Activated naive CD4-positive, alpha-beta T cell treated with anti-CD3 and anti-CD28 coated beads, Interleukin-2, amount 10 ng/mL, durations not matched to agents 5 hours and 36 hours (primary cell): ENCODE data around the gene DYRK2. TPM values are rescaled to one million over a fixed set of nuclear protein-coding genes. Genes with fewer than 3 reads are reported as not detected.

Experiments
- total RNA-seq, 2 experiments: library from RNA; stranded (reverse); gene quantifications; one replicate each; pipeline ENCODE4 v1.2.3, GENCODE V29; 2021

Gene DYRK2
- 10 to 100 TPM; 89.5 to 96.2 TPM for total RNA-seq

DNA sequence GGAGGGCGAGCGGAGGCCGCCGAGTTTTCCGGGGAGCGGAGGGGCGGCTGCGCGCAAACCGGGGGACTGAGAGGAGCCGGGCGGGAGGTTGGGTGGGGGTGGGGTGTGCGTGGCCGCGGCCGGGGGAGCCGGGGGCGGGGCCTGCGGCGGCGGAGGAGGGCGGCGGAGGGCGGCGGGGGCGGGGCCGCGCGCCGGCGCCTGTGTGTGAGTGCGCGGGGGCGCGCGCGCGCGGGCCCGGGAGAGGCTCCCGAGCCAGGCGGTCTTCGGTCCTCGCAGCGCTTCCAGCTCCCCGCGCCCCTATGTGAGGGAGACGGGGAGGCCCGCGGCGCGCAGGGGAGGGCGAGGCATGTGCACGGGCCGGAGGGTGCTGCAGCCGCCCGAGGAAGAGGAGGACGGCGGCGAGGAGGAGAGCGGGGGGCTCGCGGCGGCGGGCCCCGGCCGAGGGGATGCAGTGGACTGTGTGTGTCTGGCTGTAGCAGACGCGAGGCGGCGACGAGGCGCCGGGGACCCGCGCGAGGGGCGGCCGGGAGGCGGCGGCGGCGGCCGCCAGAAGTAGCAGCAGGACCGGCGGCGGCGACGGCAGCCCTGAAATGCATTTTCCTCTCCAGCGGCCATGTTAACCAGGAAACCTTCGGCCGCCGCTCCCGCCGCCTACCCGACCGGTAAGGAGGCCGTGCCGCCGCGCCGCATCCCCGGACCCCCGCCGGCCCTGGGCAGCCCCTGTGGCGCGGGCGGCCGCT lies at the start of gene DYRK2:
DYRK2 (plus strand) TSS at position 225 of the 740 bp plus-strand sequence; CDS start at position 614, 389 bp downstream.

